ENCODE data around the gene SH3PXD2A.

Gene SH3PXD2A

GRCh38 chr10:103793920-103794883 is 61.2 kb downstream of the SH3PXD2A start:
- TF ChIP-seq POLR2AphosphoS5 (IDR thresholded peaks at IDR 0.05; ENCODE audit: low read depth, low read length) (no peak), TAF1 (IDR thresholded peaks at IDR 0.05; ENCODE audit: borderline replicate concordance, low read depth, low read length) (no peak)
- no peak for FAIRE-seq
- DNase-seq (ENCODE audit: insufficient read length) = no peak

- DNase-seq (ENCODE audit: insufficient read length) (no peak), FAIRE-seq (no peak)
- TF ChIP-seq POLR2AphosphoS5 (IDR thresholded peaks at IDR 0.05; ENCODE audit: low read depth, low read length) (no peak), TAF1 (IDR thresholded peaks at IDR 0.05; ENCODE audit: borderline replicate concordance, low read depth, low read length) (no peak), POLR2A (IDR thresholded peaks at IDR 0.05; ENCODE audit: low read depth, low read length) (no peak)
Observed at GRCh38 chr10:103793429-103793828, 61.9 kb downstream of the SH3PXD2A start.

DNA sequence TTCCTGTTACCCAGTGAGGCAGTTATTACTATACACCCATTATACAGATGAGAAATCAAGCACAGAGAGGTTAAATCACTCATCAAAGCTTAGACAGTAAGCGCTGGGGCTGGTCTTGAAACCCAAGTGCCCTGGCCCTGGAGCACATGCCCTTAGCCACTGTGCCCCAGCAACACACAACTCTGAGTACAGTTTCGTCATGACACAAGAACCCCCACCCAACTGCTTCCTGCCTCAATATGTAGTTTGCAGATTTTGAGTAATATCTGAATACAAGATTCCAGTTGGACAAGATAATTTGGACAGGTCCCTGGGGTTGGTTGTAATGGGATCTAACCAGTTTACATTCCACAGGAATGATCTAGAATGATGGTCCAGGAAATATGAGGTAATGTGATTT is 62.8 kb downstream of the SH3PXD2A start:
- FAIRE-seq (no peak), DNase-seq (ENCODE audit: insufficient read length) (no peak)
- no peak for TF ChIP-seq POLR2A (IDR thresholded peaks at IDR 0.05; ENCODE audit: low read depth, low read length)
- no peak for TF ChIP-seq TAF1 (IDR thresholded peaks at IDR 0.05; ENCODE audit: borderline replicate concordance, low read depth, low read length)
- no peak for TF ChIP-seq POLR2AphosphoS5 (IDR thresholded peaks at IDR 0.05; ENCODE audit: low read depth, low read length)

GRCh38 chr10:103791858-103792257 is 63.5 kb downstream of the SH3PXD2A start:
- TF ChIP-seq TAF1 (IDR thresholded peaks at IDR 0.05; ENCODE audit: borderline replicate concordance, low read depth, low read length) (no peak), POLR2AphosphoS5 (IDR thresholded peaks at IDR 0.05; ENCODE audit: low read depth, low read length) (no peak), POLR2A (IDR thresholded peaks at IDR 0.05; ENCODE audit: low read depth, low read length) (no peak)
- no peak for DNase-seq (ENCODE audit: insufficient read length)
- FAIRE-seq = no peak

- FAIRE-seq = no peak
Observed at GRCh38 chr10:103791291-103791690, 64.1 kb downstream of the SH3PXD2A start.

GRCh38 chr10:103790580-103790979 is 64.8 kb downstream of the SH3PXD2A start:
- TF ChIP-seq TAF1 (IDR thresholded peaks at IDR 0.05; ENCODE audit: borderline replicate concordance, low read depth, low read length) (no peak), POLR2A (IDR thresholded peaks at IDR 0.05; ENCODE audit: low read depth, low read length) (no peak), POLR2AphosphoS5 (IDR thresholded peaks at IDR 0.05; ENCODE audit: low read depth, low read length) (no peak)
- no peak for DNase-seq (ENCODE audit: insufficient read length)
- no peak for FAIRE-seq

More at GRCh38 chr10:103791291-103791690, 64.1 kb downstream of the SH3PXD2A start:
- TF ChIP-seq POLR2A (IDR thresholded peaks at IDR 0.05; ENCODE audit: low read depth, low read length) (no peak), POLR2AphosphoS5 (IDR thresholded peaks at IDR 0.05; ENCODE audit: low read depth, low read length) (no peak), TAF1 (IDR thresholded peaks at IDR 0.05; ENCODE audit: borderline replicate concordance, low read depth, low read length) (no peak)
- DNase-seq (ENCODE audit: insufficient read length) = no peak

- FAIRE-seq (no peak), DNase-seq (ENCODE audit: insufficient read length) (no peak)
- TF ChIP-seq POLR2A (IDR thresholded peaks at IDR 0.05; ENCODE audit: low read depth, low read length) (no peak), TAF1 (IDR thresholded peaks at IDR 0.05; ENCODE audit: borderline replicate concordance, low read depth, low read length) (no peak), POLR2AphosphoS5 (IDR thresholded peaks at IDR 0.05; ENCODE audit: low read depth, low read length) (no peak)
Observed at GRCh38 chr10:103789771-103790201, 65.6 kb downstream of the SH3PXD2A start.

DNA sequence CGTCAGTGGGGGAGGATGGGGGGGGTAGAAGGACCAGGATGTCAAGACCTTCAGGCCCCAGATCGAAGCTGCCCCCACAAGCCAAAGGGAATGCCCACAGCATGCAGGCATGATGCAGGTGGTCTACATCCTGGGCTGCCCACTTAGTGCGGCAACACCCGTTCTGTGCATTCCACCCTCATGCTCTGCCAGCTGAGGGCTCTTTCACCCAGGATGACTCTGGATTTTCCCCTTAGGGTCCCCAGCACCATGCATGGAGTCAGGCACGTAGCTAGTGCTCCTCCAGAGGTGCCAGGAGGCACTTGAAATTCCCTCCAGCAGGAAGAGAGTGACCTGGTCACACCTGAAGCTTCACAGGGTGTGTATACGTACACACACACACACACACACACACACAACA is 66.2 kb downstream of the SH3PXD2A start:
- FAIRE-seq (no peak), DNase-seq (ENCODE audit: insufficient read length) (no peak)
- TF ChIP-seq TAF1 (IDR thresholded peaks at IDR 0.05; ENCODE audit: borderline replicate concordance, low read depth, low read length) = no peak
- no peak for TF ChIP-seq POLR2A (IDR thresholded peaks at IDR 0.05; ENCODE audit: low read depth, low read length)
- no peak for TF ChIP-seq POLR2AphosphoS5 (IDR thresholded peaks at IDR 0.05; ENCODE audit: low read depth, low read length)

GRCh38 chr10:103787331-103787730 is 68.0 kb downstream of the SH3PXD2A start:
- no peak for FAIRE-seq
- TF ChIP-seq POLR2A (IDR thresholded peaks at IDR 0.05; ENCODE audit: low read depth, low read length) (no peak), POLR2AphosphoS5 (IDR thresholded peaks at IDR 0.05; ENCODE audit: low read depth, low read length) (no peak), TAF1 (IDR thresholded peaks at IDR 0.05; ENCODE audit: borderline replicate concordance, low read depth, low read length) (no peak)
- DNase-seq (ENCODE audit: insufficient read length) = no peak

GRCh38 chr10:103786020-103786419 is 69.4 kb downstream of the SH3PXD2A start:
- DNase-seq (ENCODE audit: insufficient read length) (no peak), FAIRE-seq (no peak)
- TF ChIP-seq POLR2AphosphoS5 (IDR thresholded peaks at IDR 0.05; ENCODE audit: low read depth, low read length) (no peak), POLR2A (IDR thresholded peaks at IDR 0.05; ENCODE audit: low read depth, low read length) (no peak), TAF1 (IDR thresholded peaks at IDR 0.05; ENCODE audit: borderline replicate concordance, low read depth, low read length) (no peak)

GRCh38 chr10:103784723-103785418 is 70.5 kb downstream of the SH3PXD2A start:
- TF ChIP-seq TAF1 (IDR thresholded peaks at IDR 0.05; ENCODE audit: borderline replicate concordance, low read depth, low read length) = no peak
- TF ChIP-seq POLR2AphosphoS5 (IDR thresholded peaks at IDR 0.05; ENCODE audit: low read depth, low read length) = no peak
- TF ChIP-seq POLR2A (IDR thresholded peaks at IDR 0.05; ENCODE audit: low read depth, low read length) = no peak
- FAIRE-seq (no peak), DNase-seq (ENCODE audit: insufficient read length) (no peak)
